GM10248 (cell line): Measurements from ENCODE around the gene GPATCH4.

Source experiments
- CTCF ChIA-PET: fragments of 300-600 bp; sonication (Branson Sonifier 250); formaldehyde crosslinking; extraction: SDS; loops from one replicate; lab custom pipeline; 2021; ENCODE audit warnings: antibody characterized with exemption; lab: Yijun Ruan, JAX
- POLR2A ChIA-PET: fragments of 350-650 bp; sonication (Branson Sonifier 250); formaldehyde crosslinking; extraction: SDS; loops from one replicate; lab custom pipeline; 2020; ENCODE audit warnings: antibody characterized with exemption; lab: Yijun Ruan, JAX
- DNase-seq: peaks from one replicate; pipeline ENCODE4 v3.0.0; 2012; ENCODE audit errors: extremely low spot score
- CTCF ChIP-seq: IDR thresholded peaks from 2 replicates; pipeline ENCODE4 v1.5.1; 2012; ENCODE audit warnings: mild to moderate bottlenecking, low read depth; ENCODE audit errors: extremely low read depth, missing control alignments, control extremely low read depth

The GPATCH4 gene

GRCh38 chr1:156595016-156595415, 6.3 kb downstream of the GPATCH4 start:
- ChIA-PET CTCF (interaction anchor here (1.1 to 2.6 kb wide), 7 partner anchors 8 to 149 kb away, joined by 3 to 6 read pairs (median 5); partner anchors contain the start of genes ISG20L2 and METTL25B), POLR2A (interaction anchor here (0.5 kb wide), 1 partner anchor 206 kb away, joined by 3 read pairs; no protein-coding TSS in a partner anchor)
- no peak for DNase-seq
- no peak for TF ChIP-seq CTCF

GRCh38 chr1:156594190-156594589, 7.1 kb downstream of the GPATCH4 start:
- ChIA-PET CTCF (interaction anchor here (0.8 to 4.9 kb wide), 13 partner anchors 9 to 148 kb away, joined by 3 to 33 read pairs (median 4); partner anchors contain the start of genes ISG20L2 and METTL25B), POLR2A (interaction anchor here (1.3 kb wide), 1 partner anchor 137 kb away, joined by 4 read pairs; no protein-coding TSS in a partner anchor)
- DNase-seq = no peak
- no peak for TF ChIP-seq CTCF

- no peak for DNase-seq
- no peak for TF ChIP-seq CTCF
- POLR2A ChIA-PET = interaction anchor here (1.3 kb wide), 1 partner anchor 136 kb away, joined by 4 read pairs; no protein-coding TSS in a partner anchor
- CTCF ChIA-PET = interaction anchor here (0.8 to 4.9 kb wide), 13 partner anchors 8 to 147 kb away, joined by 3 to 33 read pairs (median 4); partner anchors contain the start of genes ISG20L2 and METTL25B
These were observed 7.7 kb downstream of the GPATCH4 start for GRCh38 chr1:156593661-156593989.

GRCh38 chr1:156592910-156593660, 8.2 kb downstream of the GPATCH4 start:
- ChIA-PET CTCF (interaction anchor here (0.8 to 4.9 kb wide), 15 partner anchors 8 to 147 kb away, joined by 3 to 33 read pairs (median 5); partner anchors contain the start of gene GPATCH4), POLR2A (interaction anchor here (1.0 to 1.3 kb wide), 2 partner anchors 31 to 136 kb away, joined by 3 to 4 read pairs; no protein-coding TSS in a partner anchor)
- no peak for TF ChIP-seq CTCF
- DNase-seq = no peak

GRCh38 chr1:156592158-156592909, 8.9 kb downstream of the GPATCH4 start:
- DNase-seq = no peak
- ChIA-PET CTCF (interaction anchor here (0.6 to 4.9 kb wide), 17 partner anchors 7 to 146 kb away, joined by 3 to 33 read pairs (median 6); partner anchors contain the start of genes GPATCH4 and TTC24), POLR2A (interaction anchor here (1.0 kb wide), 1 partner anchor 32 kb away, joined by 3 read pairs; no protein-coding TSS in a partner anchor)
- no peak for TF ChIP-seq CTCF
